ENCODE measurements around the gene METTL18.

- TF ChIP-seq POLR2AphosphoS5 (IDR thresholded peaks at IDR 0.05; ENCODE audit: borderline replicate concordance, low read depth, low read length) (no peak), EZH2 (IDR thresholded peaks at IDR 0.05) (no peak)
Measured at GRCh38 chr1:169835647-169836046, 40.9 kb upstream of the METTL18 start.

All from SK-N-MC (cell line).